GM12873 (cell line): ENCODE data around the gene GPR176.

Experiments
- CTCF ChIP-seq: IDR thresholded peaks from 2 replicates; pipeline ENCODE4 v1.5.1; 2012; ENCODE audit warnings: low read depth, mild to moderate bottlenecking, moderate library complexity, low read length, control low read depth; ENCODE audit not compliant: insufficient read depth; ENCODE audit errors: missing control alignments

GPR176 gene

GRCh38 chr15:39846108-39846507, 74.0 kb downstream of the GPR176 start:
- TF ChIP-seq CTCF: no peak

- TF ChIP-seq CTCF: no peak
These were observed 74.5 kb downstream of the GPR176 start for GRCh38 chr15:39845582-39845981.

GRCh38 chr15:39843565-39843964, 76.5 kb downstream of the GPR176 start:
- no peak for TF ChIP-seq CTCF

- TF ChIP-seq CTCF: no peak
These were observed 82.6 kb downstream of the GPR176 start for GRCh38 chr15:39837454-39837853.

GRCh38 chr15:39835550-39835949, 84.5 kb downstream of the GPR176 start:
- TF ChIP-seq CTCF: no peak

GRCh38 chr15:39834256-39834655, 85.8 kb downstream of the GPR176 start:
- TF ChIP-seq CTCF: no peak

GRCh38 chr15:39833515-39833981, 86.5 kb downstream of the GPR176 start:
- no peak for TF ChIP-seq CTCF
